HepG2 (cell line): ENCODE measurements around the gene UBTD2.

Experiments
- CBX2 ChIP-seq, 2 experiments: fragments of 200-600 bp in 1 of 2; sonication (generic); formaldehyde crosslinking in 1 of 2; IDR thresholded peaks; 2 replicates each; pipeline versions ENCODE4 v1.7.0 to v1.8.1; 2018 to 2022; ENCODE audit warnings: low read depth in 2 of 2, low read length in 1 of 2, mild to moderate bottlenecking in 1 of 2, missing genetic modification reagents in 1 of 2
- ERF ChIP-seq: IDR thresholded peaks from 2 replicates; pipeline ENCODE4 v1.6.1; 2018; ENCODE audit warnings: missing biosample characterization, missing genetic modification reagents
- EZH2 ChIP-seq: conservative IDR thresholded peaks from 2 replicates; pipeline ENCODE4 v1.6.1; 2012; ENCODE audit warnings: mild to moderate bottlenecking, low read depth, low read length, moderate library complexity
- KLF16 ChIP-seq, 2 experiments: sonication (generic) in 1 of 2; formaldehyde crosslinking in 1 of 2; IDR thresholded peaks; 2 replicates each; pipeline versions ENCODE4 v1.6.1 to v1.8.0; 2016 to 2023; ENCODE audit warnings: missing genetic modification reagents in 2 of 2, missing compliant biosample characterization in 1 of 2
- NR2F6 ChIP-seq, 2 experiments: IDR thresholded peaks; 2 replicates each; pipeline ENCODE4 v1.6.1; 2016; ENCODE audit warnings: antibody characterized with exemption in 1 of 2, mild to moderate bottlenecking in 1 of 2
- ZNF788 ChIP-seq: sonication (generic); formaldehyde crosslinking; IDR thresholded peaks from 2 replicates; pipeline ENCODE4 v1.5.0; 2020; ENCODE audit warnings: mild to moderate bottlenecking, missing genetic modification reagents, borderline replicate concordance
- TF ChIP-seq, protein P1 (sequence below): sonication (generic); formaldehyde crosslinking; IDR thresholded peaks from 2 replicates; pipeline ENCODE4 v1.5.0; 2020; ENCODE audit warnings: mild to moderate bottlenecking, missing genetic modification reagents, moderate library complexity

GRCh38 chr5:172219296-172219695, 64.3 kb downstream of the UBTD2 start:
- TF ChIP-seq EZH2 (no peak), KLF16 (CRISPR knock-in tag; IDR thresholded peaks at IDR 0.05) (no peak), NR2F6 (IDR thresholded peaks at IDR 0.05) (no peak), NR2F6 (CRISPR knock-in tag; IDR thresholded peaks at IDR 0.05) (no peak), ERF (CRISPR knock-in tag) (no peak), ZNF788 (no peak), CBX2 (IDR thresholded peaks at IDR 0.05; ENCODE audit: low read depth, low read length) (no peak), CBX2 (CRISPR knock-in tag; IDR thresholded peaks at IDR 0.05; ENCODE audit: low read depth) (no peak)
- TF ChIP-seq, protein P1, sequence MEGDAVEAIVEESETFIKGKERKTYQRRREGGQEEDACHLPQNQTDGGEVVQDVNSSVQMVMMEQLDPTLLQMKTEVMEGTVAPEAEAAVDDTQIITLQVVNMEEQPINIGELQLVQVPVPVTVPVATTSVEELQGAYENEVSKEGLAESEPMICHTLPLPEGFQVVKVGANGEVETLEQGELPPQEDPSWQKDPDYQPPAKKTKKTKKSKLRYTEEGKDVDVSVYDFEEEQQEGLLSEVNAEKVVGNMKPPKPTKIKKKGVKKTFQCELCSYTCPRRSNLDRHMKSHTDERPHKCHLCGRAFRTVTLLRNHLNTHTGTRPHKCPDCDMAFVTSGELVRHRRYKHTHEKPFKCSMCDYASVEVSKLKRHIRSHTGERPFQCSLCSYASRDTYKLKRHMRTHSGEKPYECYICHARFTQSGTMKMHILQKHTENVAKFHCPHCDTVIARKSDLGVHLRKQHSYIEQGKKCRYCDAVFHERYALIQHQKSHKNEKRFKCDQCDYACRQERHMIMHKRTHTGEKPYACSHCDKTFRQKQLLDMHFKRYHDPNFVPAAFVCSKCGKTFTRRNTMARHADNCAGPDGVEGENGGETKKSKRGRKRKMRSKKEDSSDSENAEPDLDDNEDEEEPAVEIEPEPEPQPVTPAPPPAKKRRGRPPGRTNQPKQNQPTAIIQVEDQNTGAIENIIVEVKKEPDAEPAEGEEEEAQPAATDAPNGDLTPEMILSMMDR (CRISPR knock-in tag): no peak
